Brain pericyte (primary cell): Measurements from ENCODE around the gene LANCL2.

ENCODE experiments used
- DNase-seq: peaks from one replicate; pipeline ENCODE4 v3.0.0-alpha.2; 2012; ENCODE audit warnings: low read depth, low spot score

LANCL2 gene

DNA sequence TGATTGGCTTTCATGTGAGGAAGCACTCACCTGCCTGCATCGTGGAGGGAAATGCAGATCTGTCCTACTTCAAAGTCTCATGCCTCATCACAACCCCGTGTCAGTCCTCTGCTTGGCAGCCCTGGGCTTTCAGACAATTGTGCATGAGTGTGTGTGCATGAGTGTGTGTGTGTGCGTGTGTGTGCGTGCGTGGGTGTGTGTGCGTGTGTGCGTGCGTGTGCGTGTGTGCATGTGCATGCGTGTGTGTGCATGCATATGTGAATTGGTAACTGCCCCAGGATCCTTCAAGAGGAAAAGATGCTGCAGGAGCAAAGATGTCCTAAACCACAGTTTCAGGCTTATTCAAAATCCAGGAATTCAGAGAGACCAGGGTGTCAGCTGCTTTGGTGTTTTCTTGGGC, 71.3 kb downstream of the LANCL2 start:
- no peak for DNase-seq

DNA sequence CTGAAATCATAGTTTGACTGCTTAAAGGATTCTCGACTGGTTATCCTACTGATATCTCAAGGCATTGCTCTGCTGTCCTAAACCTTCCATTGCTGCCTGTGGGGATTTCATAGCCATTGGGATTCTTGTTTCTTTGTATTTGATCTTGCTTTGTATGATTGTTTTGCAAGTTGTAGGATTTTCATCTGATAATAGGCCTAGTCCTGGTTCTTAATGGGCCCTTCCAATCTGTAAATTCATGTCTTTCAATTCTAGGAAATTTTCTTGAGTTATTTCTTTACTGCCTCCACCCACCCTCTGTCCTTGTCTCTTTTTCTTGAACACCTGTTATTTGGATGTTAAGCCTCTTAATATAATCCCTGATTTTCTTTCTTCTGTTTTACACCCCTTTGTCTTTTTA, 72.2 kb downstream of the LANCL2 start:
- DNase-seq, result no peak

DNA sequence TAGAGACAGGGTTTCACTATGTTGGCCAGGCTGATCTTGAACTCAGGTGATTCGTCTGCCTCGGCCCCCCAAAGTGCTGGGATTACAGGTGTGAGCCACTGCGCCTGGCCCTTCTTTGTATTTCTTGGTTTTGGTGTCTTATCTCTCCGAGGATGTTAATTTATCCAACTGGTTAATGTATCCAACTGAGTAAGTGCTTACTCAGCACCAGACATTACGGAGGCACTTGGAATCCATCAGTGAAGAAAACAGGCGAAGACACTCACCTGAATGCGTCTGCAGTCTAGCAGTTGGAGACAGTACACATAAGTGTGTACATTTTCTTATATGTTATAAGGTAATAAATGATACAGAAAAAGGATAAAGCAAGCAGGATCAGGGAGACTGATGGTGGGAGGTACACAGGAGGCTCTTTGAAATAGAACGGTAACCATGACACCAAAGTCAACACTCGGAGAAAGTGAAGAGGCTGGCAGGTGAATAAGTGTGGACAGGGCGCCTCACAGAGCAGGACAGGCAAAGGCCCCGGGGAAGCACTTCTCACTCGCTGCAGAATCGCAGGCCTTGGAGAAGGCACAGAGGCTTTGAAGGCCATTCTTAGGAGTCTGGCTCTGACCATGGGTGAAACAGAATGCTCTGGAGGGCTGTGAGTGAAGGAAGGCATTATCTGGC, 73.1 kb downstream of the LANCL2 start:
- no peak for DNase-seq

DNA sequence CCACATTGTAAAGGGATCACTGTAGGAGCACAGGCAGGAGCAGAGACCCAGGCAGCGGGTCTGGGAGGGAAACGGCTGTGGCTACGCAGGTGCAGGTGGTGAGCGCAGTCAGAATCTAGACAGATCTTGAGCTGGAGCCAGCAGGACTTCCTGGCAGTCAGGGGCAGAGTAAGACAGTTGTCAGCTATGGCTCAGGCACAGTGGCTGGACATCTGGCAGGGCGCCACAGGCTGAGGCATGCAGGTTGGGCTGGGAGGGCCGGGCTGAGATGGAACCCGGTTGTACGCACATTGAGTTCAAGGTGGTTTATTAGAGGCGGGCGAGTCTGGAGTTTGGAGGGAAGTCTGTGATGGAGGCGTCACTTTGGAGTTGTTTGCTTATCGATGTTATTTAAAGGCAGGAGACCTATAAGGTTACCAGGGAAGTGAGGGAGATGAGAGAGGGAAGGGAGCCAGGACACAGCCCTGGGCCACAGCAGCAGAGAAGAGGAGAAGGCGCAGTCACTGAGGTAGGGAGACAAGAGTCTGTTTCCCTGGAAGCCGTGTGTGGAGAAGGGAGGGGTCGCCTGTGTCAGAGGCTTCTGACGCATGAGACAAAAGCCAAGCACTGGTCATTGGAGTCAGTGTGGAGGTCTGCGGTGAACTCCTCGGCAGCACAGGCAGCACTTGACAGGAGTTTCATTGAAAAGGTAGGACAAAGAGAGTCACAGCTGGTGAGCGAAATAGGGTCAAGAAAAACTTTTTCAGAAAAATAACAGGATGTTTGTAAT, 73.8 kb downstream of the LANCL2 start:
- no peak for DNase-seq

DNA sequence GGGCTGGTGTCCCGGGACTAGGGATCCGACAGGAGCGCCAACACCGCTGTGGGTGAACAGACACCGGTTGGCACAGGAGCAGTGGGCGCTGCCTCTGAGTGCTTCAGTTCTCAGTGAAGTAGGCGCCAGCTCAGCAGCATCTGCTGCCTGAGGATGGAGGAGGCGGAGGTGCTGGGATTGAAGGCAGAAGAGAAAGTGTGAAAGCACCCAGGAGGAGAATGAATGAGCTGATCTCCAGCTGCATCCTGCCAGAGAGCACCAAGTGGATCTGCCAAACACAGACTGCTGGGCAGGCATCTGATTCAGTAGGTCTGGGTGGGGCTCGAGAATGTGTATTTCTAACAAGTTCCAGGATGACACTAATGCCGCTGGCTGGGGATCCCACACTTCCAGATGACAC, 74.5 kb downstream of the LANCL2 start:
- DNase-seq, result no peak

DNA sequence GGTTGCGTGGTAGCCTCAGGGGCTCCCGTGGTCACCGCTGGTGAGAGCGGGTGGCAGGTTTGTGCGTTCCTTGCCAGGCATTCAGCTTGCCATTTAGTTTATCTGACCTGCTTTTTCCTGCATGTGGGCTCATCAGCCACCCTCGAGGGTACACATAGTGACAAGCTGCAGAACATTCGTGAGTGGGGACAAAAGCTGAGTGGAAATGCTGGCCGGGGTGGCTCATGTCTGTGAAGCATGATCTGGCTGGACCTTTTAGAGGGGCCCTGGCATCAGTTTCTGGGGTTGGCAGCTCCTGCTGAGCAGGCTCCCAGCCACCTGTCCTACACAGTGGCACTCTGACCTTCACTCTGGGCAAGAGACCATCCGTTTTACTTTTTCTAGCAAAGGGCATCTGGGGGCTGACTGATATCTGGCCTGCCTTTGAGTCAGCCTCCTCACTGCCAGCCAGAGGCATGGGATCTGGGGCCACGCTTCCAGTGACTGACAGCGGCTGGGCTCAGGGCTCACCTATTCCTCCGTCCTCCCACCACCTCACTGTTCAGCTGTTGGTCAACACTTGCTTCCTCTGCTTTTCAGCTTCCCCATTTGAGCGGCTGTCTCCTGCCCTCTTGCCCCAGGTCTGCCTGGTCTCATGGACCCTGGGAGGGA, 75.0 kb downstream of the LANCL2 start:
- DNase-seq, result no peak

DNA sequence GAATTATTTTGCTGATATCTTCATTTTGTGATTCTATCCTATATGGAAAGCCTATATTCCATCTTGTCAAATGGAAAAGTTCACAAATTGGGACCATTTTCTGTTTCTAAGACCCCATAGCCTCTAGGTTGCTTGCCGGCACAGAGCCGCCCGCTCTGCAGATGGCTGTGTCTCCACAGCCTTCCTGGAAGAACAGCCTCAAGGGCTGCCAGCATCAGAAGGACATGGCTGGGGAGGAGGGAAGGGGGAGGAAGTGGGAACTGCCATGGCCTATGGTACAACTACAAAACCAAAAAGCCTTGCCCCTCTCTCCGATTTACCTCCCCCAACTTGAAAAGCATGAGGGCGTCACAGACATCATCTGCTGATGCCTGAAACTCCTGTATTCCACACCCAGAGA, 75.9 kb downstream of the LANCL2 start:
- no peak for DNase-seq

DNA sequence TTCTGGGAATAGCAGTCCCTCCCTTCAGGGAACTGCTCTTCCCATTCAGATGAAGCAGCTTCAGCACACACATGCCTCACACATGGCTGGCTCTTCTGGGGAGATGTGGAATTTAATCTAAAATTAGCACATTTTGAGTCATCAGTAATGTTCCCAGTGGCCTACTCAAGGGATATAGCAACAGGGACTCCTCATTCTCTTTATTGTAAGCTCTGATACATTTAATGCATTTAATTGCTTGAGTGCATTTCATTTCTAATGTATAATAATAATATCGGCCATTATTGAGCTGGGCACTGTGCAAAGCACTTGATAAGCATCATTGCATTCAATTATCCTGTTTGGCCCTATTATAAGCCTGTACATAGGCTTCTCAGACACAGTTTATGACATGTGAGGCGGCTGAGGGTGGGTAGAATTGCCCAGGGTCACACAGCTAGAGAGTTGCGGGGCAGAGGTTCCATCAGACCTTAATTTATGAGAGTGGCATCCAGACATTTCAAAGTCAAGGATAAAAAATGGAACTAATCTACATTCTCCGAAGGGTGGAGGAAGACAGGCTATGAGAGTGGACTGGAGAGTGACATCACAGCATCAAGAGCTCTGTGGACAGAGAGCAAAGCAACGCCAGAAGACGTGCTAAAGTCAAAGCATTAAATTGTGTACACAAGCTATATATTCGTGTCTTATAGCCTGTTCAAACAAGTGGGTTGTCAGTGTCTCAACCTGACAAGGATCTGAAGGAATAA, 76.8 kb downstream of the LANCL2 start:
- no peak for DNase-seq

DNA sequence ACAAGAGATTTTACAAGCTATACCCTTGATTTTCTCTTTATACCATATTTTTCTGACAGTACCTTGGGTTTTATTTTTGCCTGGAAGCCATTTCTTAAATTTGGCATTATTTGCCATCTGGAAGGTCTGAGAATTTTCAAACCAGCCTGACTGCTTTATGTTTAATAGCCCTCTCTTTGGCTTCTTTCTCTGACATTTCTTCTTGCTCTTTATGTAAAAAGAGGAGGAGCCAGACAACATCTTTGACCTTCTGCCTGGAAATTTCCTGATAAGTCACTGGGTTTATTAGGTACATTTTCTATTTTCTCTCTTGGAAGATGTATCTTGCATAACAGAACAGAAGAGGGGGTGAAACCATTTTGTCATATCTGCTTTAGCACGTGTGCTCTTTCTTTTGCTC, 79.6 kb downstream of the LANCL2 start:
- DNase-seq, result no peak

DNA sequence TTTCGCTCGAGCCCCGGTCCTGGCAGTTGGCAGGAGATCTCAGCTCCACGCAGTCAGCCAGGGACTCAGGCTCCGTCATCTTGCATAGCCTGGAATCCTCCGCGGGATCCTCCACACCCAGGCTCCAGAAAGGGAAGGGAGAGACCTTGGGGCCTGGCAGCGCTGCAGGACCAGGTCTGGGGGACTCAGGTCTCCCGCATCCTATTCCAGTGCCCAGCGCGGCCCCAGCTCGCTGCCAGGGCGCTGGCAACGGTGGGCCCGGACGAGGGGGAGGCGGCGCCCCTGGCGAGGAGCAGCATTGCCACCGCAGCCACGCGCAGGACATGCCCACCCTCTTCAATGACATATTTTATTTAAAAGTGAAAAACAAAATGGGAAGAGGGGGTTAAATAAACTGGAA, 83.4 kb downstream of the LANCL2 start:
- no peak for DNase-seq

DNA sequence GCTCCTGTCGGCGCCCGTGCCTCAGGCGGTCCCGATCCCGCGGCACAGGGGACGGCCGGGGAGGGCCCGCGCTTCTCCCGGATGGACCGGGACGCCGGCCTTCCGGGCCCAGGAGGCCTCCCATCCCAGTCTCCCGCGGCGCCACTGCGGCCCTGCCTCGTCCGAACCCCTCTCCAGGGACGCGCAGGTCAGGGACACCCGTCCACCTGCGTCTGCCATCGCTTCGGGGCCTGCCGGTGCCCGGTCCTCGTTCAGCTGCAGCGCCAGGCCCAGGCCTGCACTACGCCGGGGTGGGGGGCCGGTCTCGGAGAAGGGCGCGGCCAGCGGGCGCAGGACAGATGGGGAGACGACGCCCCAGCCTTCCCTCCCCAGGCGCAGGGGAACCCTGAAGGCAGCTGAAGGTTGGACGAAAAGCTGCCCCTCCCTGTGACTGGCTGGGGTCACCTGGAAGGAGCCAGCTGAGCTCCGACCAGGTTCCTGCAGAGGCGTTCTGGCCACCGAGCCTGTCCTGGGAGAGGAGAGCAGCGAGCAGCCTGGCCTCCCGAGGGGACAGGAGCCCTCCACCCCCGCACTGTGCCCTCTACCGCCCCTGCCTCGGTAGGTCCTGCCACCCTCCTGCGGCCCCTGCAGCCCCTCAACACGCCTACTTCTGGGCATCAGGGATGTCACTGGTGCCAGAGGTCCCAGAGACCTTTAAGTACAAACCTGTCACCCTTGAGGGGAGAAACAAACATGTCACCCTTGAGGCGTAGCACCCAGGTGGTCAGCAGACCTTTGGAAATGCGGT, 84.3 kb downstream of the LANCL2 start:
- DNase-seq, result no peak

DNA sequence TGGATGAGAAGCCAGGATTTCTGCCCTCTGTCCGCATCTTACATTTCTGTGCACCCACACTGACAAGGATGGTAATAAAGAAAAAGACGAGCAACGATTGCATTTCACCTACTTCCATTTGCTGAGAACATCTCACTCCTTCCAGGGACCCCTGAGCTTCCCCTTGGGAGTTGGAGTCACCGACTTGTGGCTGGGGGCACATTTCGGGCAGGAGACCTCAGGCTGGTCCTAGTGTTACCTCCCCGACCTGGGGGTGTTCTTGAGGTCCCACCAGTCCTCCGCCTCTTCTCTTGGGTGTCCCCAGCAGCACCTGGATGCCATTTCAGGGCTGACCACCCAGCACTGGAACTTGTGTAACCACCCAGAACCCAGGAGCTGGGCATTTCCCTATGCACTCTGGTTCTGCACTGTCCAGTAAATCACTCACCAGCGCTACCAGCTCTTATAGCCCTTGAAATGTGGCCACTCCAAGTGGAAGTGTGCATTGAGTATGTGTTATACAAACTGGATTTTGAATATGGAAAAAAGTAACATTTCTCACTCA, 84.9 kb downstream of the LANCL2 start:
- no peak for DNase-seq

DNA sequence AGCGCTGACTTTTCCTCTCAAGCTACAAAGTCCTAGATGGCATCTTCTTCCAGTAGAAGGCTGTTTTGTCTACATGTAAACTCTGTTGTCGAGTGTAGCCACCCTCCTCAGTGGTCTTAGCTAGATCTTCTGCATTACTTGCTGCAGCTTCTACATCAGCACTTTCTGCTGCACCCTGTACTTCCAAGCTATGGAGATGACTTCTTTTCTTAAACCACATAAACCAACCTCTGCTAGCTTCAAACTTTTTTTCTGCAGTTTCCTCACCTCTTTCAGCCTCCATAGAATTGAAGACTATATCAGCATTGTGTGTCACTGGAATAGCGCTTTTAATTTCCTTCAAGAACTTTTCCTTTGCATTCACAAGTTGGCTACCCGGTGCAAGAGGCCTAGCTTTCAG, 87.8 kb downstream of the LANCL2 start:
- DNase-seq, result no peak

DNA sequence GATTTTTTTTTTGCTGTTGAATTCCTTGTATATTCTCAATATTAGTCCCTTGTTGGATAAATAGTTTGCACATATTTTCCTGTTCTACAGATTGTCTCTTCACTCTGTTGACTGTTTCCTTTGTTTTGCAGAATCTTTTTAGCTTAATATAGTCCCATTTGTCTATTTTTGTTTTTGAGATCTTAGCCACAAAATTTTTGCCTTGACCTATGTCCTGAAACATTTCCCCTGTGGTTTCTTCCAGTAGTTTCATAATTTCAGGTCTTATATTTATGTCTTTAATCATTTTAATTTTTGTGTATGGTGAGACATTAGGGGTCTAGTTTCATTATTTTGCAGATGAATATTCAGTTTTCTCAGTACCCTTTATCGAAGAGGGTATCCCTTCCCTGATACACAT, 92.7 kb downstream of the LANCL2 start:
- no peak for DNase-seq

DNA sequence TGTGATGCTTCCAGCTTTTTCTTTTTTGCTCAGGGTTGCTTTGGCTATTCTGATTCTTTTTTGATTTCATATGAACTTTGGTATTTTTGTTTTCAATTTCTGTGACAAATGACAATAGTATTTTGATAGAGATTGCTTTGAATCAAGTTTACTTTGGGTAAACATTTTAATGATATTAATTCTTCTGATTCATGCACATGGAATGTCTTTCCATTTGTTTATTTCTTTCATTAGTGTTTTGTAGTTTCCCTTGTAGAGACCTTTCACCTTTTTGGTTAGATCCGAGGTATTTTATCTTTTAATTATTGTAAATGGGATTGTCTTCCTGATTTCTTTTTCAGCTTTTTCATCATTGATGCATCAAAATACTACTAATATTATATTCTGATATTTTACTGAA, 93.2 kb downstream of the LANCL2 start:
- DNase-seq, result no peak

DNA sequence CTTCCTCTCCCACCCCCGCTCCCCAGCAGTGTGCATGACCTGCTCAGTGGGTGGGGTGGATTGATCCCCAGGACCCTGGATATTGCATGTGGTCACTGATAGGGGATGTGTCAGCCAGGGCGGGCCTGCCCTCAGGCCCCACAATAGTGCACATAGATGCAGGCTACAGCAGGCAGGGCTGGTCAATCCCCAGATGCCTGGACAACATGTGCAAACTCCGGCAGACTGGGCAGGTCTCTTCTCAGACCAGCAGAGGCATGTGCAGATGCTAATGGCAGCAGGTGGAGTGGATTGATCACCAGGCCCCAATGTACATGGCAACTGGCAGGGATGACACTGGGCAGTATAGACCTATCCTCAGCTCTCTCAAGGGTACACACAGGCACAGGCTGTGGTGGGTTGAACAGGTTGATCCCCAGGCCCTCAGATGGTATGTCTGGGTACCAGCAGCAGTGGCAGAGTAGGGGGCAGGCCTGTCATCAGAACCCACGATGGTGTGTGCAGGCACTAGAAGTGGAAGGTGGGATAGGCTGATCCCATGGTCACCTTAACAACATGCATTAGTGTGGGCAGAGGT, 98.6 kb downstream of the LANCL2 start:
- DNase-seq, result no peak

DNA sequence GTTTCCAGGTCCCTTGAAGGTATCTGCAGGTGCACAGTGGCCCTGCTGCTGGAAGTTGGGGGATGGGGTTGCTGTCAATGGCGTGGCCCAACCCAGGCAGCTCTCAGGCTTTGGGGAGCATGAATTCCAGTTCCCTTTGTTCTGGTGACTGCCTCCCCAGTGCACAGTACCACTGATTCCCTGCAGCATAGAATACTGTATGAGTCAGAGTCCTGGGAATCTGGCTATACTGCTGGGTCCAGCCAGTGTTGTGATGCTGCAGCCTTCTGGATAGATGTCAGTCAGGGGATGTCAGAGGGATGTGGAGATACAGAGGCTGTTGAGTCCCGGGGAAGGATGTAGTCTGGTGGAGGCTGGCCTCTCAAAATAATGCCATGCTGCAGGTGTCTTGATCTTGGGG, 99.3 kb downstream of the LANCL2 start:
- DNase-seq, result no peak

DNA sequence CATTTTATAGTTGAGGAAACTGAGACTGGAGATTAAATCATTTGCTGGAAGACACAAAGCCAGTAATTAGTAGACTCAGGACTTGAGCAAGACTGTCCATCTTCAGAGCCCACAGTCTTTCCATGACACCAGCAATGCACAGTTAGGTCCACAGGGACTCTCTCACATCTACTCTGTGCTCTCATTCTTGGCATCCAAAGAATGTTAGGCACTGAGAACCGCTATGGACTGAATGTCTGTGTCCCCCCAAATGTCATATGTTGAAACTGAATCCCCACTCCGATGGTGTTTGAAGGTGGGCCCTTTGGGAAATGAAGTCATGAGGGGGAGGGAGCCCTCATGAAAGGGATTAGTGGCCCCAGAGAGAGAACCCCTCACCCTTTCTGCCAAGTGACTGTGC, 100.6 kb downstream of the LANCL2 start:
- no peak for DNase-seq

DNA sequence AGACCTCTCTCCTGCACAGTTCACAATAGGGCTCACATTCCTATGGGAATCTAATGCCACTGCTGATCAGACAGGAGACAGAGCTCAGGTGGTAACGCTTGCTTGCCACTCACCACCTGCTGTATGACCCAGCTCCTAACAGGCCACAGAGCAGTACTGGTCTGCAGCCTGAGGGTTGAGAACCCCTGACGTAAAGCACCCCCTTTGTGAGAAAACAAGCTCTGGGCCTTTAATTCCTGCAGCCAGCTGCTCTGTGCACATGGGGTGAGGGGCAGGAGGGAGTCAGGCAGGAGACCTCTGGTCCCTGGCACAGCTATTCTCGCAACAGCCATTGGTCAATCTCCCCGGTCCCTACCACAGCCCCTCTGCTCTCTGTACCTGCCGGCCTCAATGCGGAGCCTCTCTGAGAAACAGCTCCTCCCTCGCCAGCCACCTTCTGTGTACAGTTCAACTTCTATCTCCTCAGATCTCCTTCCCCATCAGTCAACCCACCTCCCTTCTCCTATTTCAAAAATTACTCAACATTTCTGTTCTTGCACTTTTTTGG, 102.0 kb downstream of the LANCL2 start:
- no peak for DNase-seq

DNA sequence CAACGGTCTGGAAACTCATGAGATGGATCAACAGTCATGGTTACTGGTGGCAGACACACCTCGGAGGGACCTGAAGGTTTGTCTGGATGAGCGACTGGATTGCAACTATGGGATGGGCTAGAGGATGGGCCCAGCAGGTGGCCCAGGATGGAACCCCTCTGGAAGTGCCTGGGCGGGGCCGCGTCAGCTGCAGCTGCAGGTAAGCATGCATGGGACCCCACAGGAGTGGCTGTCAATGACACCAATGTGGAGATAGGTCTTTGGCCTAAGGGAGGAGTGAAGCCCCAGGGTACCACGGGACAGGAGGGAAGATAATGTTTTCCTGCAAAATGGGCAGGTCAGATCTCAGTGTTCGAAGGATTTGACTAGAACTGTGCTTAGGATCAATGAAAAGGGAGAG, 103.4 kb downstream of the LANCL2 start:
- no peak for DNase-seq

DNA sequence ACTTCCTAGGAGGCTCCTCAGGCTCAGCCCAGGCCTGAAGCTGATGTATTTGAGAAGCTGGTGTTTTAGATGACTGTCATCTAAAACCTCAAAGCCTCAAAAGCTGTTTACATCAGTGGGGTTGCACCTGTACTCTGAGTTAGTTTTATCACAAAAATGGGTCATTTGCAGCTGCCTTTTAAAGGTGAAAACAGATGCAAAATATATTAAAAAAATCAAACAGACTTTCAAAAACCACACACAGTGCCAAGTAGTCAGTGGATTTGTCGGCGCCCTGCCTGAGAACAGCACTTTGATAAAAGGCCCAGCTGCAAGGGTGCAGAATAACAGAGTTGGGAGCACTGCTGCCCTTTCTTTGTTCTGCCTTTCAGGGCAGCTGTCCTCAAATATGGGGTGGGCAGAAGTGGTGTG, 104.1 kb downstream of the LANCL2 start:
- no peak for DNase-seq
